Medulla oblongata (tissue), 1 donor: Measurements from ENCODE around the gene PTPRD.

ENCODE experiments used
- DNase-seq: peaks from one replicate; pipeline ENCODE4 v3.0.0-alpha.2; 2015; ENCODE audit errors: extremely low spot score

Gene PTPRD

GRCh38 chr9:8647824-8648223 is 1965.0 kb downstream of the PTPRD start:
- no peak for DNase-seq

- no peak for DNase-seq
These were observed 1968.2 kb downstream of the PTPRD start for GRCh38 chr9:8644571-8644970.

GRCh38 chr9:8643896-8644295 is 1968.9 kb downstream of the PTPRD start:
- DNase-seq = no peak

- DNase-seq = no peak
These were observed 1969.3 kb downstream of the PTPRD start for GRCh38 chr9:8643464-8643863.

GRCh38 chr9:8640761-8641160 is 1972.0 kb downstream of the PTPRD start:
- DNase-seq = no peak

GRCh38 chr9:8637626-8638025 is 1975.2 kb downstream of the PTPRD start:
- DNase-seq = no peak

GRCh38 chr9:8633784-8634183 is 1979.0 kb downstream of the PTPRD start:
- no peak for DNase-seq

GRCh38 chr9:8632493-8632892 is 1980.3 kb downstream of the PTPRD start:
- peak; percentile 35 for DNase-seq

GRCh38 chr9:8628791-8629190 is 1984.0 kb downstream of the PTPRD start:
- DNase-seq = no peak

- peak; percentile 34 for DNase-seq
These were observed 1984.7 kb downstream of the PTPRD start for GRCh38 chr9:8627976-8628679.

GRCh38 chr9:8622871-8623270 is 1989.9 kb downstream of the PTPRD start:
- no peak for DNase-seq

- DNase-seq = no peak
These were observed 1990.5 kb downstream of the PTPRD start for GRCh38 chr9:8622222-8622802.

- no peak for DNase-seq
These were observed 1991.4 kb downstream of the PTPRD start for GRCh38 chr9:8621416-8621815.

- DNase-seq = no peak
These were observed 1996.4 kb downstream of the PTPRD start for GRCh38 chr9:8616414-8616813.

GRCh38 chr9:8614926-8615440 is 1997.8 kb downstream of the PTPRD start:
- no peak for DNase-seq

- DNase-seq = no peak
These were observed 1999.4 kb downstream of the PTPRD start for GRCh38 chr9:8613346-8613825.

- DNase-seq = no peak
These were observed 2001.6 kb downstream of the PTPRD start for GRCh38 chr9:8611153-8611552.

GRCh38 chr9:8610256-8610655 is 2002.5 kb downstream of the PTPRD start:
- DNase-seq = no peak

GRCh38 chr9:8605096-8605495 is 2007.7 kb downstream of the PTPRD start:
- no peak for DNase-seq

GRCh38 chr9:8604201-8604600 is 2008.6 kb downstream of the PTPRD start:
- no peak for DNase-seq

- DNase-seq = peak; percentile 53
These were observed 2011.7 kb downstream of the PTPRD start for GRCh38 chr9:8600914-8601680.

GRCh38 chr9:8599937-8600336 is 2012.9 kb downstream of the PTPRD start:
- DNase-seq = no peak

- no peak for DNase-seq
These were observed 2023.3 kb downstream of the PTPRD start for GRCh38 chr9:8589476-8589875.
